Left lobe of liver (tissue), 2 donors: Measurements from ENCODE around the gene PDE7B. TPM values are rescaled to one million over a fixed set of nuclear protein-coding genes. Genes with fewer than 3 reads are reported as not detected.

Source experiments
- ATAC-seq: fragments of 200-7000 bp; cut with Tn5 transposase; one replicate; pipeline ENCODE4 v1.9.1; 2020; ENCODE audit warnings: mild to moderate bottlenecking, moderate library complexity
- DNase-seq: peaks from one replicate; pipeline ENCODE4 v3.0.0-alpha.2; 2020; ENCODE audit warnings: low spot score
- total RNA-seq: library from RNA; stranded (reverse); gene quantifications from one replicate; pipeline ENCODE4 v1.2.1, GENCODE V29; 2021
- donor health status: DM: no; HTN: no; CAD: no; lungs with moderate emphysema.
- donor health status: DM: no; HTN: yes; CAD: no.

Gene PDE7B
- 3.4 TPM for total RNA-seq

DNA sequence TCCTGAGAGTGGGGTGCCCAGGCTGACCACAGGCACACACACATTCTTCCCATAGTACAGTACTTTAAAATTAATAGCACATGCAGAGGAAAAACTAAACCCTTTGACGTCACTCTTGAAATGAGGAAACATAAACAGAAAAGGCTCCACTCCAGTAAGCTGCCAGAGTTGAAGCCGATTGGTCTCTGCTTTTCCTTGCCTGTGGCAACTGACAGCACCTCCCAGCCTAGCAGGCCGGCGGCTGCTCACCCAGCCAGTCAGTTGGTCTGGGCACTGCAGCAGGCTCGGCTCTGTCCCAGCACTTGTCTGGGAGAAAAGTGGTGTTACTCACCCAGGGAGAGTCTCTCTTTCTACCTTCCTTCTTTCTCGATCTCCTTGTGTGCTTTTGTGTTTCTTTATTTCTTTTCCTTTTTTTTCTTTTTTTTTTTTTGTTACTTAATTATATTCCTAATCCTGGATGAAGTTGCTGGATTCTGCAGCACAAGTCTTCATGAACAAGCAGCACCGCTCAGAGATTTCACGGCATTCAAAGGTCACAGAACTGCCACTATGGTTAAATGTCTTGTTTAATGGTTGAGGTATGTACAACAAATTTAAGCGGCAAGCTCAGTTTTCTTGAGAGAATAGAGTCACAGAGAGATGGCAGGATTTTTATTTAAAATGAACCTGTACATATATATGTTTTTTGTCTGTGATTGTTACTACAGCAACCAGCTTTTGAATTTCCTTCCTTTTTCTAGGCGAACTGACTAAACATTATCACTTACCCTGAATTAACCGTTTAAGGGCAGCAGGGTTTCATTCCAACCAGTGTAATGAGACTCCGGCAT is at the start of gene PDE7B:
Gene PDE7B (plus strand): TSS at position 260 of the 830 bp plus-strand sequence.
- ATAC-seq (peak; percentile 96), DNase-seq (peak; percentile 90)

GRCh38 chr6:135801755-135802465 is 49.6 kb upstream of the PDE7B start:
- DNase-seq: no peak
- no peak for ATAC-seq

DNA sequence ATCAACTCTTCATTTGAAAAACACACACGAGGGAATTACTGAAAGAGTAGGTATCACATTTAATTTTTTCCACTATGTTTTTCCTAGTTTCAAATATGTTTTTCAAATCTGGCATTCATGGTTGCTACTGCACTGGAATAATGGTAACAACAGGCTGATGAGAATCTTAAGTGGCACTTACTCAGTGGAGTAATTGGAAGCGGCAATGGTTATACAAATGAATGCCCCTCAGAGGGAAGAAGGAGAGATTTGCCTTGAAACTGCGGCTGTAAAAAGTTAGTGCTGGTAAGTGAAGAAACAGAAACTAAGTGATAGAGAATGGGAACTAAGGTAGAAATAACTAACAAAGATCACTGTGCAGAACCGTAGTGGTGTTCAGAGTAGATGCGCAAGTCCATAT is 41.0 kb upstream of the PDE7B start:
- ATAC-seq (no peak), DNase-seq (no peak)

GRCh38 chr6:135811170-135811569 is 40.3 kb upstream of the PDE7B start:
- DNase-seq: no peak

GRCh38 chr6:135811644-135812526 is 39.6 kb upstream of the PDE7B start:
- ATAC-seq (peak; percentile 39), DNase-seq (no peak)

More at GRCh38 chr6:135811170-135811569, 40.3 kb upstream of the PDE7B start:
- ATAC-seq: no peak

DNA sequence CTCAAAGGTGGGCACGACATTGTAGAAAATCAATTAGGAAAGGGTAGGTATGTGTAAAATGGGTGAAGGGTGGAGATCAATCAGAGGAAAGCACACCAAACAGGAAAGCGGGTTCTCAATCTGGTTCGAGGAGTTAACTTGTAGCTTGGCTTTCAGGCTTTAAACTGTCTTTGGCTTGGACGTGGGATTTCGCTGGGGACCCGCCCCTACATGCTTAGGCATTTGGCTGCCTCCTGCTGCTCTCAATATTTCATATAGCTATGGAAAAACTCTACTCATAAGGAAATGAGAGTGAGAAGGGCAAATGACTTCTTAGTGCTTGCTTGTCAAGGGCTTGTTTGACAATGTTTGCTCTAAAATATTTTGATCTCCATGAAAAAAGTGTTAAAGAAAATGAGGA is 38.1 kb upstream of the PDE7B start:
- DNase-seq (no peak), ATAC-seq (no peak)

DNA sequence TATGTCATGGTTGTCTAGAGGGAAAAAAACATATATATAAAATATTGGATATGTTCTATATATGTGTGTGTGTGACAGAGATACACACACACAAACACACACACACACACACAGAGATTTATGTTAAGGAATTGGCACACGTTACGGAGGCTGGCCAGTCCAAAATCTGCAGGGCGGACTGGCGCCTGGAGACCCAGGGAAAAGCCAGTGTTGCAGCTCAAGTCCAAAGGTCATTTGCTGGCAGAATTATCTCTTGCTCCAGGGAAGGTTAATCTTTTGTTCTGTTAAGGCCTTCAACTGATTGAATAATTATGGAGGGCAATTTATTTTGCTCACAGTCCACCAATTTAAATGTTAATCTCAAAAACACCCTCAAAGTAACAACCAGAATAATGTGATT is 37.5 kb upstream of the PDE7B start:
- ATAC-seq (peak; percentile 91), DNase-seq (peak; percentile 75)

- no peak for ATAC-seq
- no peak for DNase-seq
Observed at GRCh38 chr6:135815216-135815615, 36.3 kb upstream of the PDE7B start.

DNA sequence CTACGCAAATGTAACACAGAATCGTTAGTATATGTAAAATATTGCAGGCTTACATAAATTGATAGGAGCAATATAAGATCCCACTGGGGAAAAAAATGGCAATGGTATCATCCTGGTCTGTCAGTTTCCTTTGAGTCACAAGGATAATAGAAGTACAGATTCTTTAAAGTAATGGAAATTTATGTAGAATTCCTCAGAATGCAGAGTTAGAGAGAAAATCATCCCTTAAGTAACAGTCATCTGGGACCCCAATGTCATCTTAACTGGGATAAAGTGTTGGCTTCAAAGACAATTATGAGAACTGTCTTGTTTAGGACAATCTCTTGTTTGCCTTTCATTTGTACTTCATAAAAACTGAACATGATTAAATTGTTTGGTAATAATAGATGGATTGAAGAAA is 34.5 kb upstream of the PDE7B start:
- ATAC-seq: no peak

DNA sequence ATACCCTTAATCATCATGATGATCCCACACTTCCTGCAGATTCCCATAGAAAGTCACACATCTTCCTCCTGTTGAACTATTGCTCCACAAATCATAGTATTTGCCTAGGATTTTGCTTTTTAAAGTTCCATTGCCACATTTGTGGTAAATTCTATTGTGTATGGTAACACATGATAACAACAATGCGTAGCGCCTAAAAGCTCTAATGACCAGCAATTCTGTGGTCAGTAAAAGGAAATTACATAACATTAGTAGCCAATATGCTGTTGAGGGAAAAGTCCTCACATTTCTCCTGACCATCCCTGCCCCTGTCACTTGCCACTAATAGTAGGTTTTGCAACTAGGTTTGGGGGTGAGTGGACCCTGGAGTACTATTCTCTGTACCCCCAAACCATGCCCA is 31.8 kb upstream of the PDE7B start:
- ATAC-seq (no peak), DNase-seq (no peak)

More for the DNA sequence above, 34.5 kb upstream of the PDE7B start:
- DNase-seq: no peak

- no peak for DNase-seq
- ATAC-seq: no peak
Observed at GRCh38 chr6:135820340-135820739, 31.2 kb upstream of the PDE7B start.

- DNase-seq (no peak), ATAC-seq (no peak)
Observed at GRCh38 chr6:135823851-135824250, 27.6 kb upstream of the PDE7B start.

GRCh38 chr6:135826236-135826804 is 25.2 kb upstream of the PDE7B start:
- DNase-seq (no peak), ATAC-seq (no peak)

DNA sequence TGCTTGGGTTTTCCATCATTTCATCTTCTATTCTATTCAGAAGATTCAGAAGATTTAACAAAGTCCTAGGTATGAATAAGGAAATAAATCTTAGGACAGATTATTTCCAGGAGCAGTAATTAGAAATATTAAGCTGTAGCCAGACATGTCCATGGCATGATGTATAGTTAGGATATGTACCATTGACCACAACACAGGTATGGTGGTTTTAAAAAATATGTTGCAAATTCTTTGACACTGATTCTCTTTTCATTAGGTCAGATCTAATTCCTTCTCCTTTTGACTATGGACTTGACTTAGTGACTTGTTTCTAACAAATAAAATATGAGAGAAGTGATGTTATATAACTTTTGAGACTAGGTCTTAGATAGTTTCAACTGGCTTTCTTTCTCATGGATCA is 23.5 kb upstream of the PDE7B start:
- no peak for ATAC-seq
- DNase-seq: no peak

DNA sequence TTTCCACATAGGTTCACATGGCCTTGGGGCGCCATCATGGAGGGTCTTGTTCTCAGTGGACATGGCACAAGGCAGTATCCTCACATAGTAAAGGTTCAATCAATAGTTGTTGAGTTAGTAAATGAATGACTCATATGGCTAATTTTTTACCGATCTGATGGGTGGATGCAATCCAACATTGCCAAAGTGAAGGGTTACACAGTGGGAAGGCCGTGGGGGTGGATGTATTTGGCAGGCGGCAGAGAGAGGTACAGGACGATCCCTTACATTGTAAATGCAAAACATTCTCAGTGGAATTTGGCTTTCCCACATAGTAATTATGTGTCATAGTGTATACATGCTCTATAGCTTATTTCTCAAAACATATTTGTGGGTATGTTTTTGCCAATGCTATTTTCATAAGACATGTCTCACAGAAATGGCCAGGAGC is 21.0 kb upstream of the PDE7B start:
- ATAC-seq (peak; percentile 84), DNase-seq (peak; percentile 80)

DNA sequence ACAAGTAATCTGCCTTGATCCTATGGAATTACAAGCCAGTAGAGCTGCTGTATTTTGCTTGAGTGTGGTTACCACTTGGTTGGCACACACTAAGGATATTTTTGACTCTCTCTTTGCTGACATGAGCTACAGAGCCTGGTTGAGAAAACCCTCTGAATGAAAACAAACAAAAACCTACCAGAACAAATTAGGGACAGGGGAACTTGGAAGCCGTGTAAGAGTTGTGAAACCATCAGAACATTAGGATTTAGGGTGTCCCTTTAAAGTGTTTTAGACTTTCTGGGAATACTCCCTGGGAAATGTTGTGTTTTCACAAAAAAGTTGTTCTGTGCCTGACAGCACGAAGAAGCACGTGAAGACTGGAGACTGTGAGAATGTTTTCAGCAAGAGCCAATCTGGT is 20.5 kb upstream of the PDE7B start:
- ATAC-seq (peak; percentile 75), DNase-seq (no peak)

GRCh38 chr6:135832166-135832565 is 19.3 kb upstream of the PDE7B start:
- ATAC-seq (no peak), DNase-seq (no peak)

GRCh38 chr6:135833771-135834170 is 17.7 kb upstream of the PDE7B start:
- ATAC-seq (no peak), DNase-seq (no peak)

DNA sequence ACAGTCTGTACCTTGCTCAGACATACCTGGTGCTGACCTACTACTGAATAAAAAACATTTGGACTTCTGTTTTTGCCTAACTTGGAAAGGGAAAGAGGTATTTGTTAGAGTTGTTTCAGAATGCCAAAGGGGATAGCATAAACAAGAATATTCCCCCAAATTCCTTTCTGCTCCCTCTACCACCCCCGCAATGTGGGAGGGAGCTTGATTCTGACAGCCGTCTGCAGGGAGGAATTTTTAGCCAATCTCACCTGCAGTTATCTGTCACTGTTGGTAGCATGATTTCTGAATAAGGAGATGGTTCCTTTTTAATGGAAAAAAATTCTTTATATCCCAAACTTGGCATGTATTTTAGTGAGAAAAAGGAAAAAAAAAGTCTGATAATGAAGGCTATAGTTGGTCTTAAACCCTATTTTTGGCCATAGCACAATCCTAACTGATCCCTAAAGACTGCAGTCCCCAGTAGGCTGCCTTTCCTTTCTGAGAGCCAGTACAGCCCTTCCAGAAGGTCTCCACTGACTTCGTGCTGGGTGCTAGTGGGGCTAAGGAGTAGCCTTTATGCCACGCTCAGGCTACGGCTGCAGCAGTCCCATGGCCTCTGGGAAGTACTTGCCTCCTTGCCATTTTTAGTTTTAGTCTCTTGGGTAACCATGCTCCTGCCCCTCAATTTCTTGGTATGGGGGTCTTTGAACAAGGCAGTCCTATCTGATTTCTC is 13.6 kb upstream of the PDE7B start:
- DNase-seq (no peak), ATAC-seq (no peak)

GRCh38 chr6:135839121-135839520 is 12.4 kb upstream of the PDE7B start:
- no peak for ATAC-seq
- no peak for DNase-seq
